ENCODE measurements around the gene CEP78. TPM values are rescaled to one million over a fixed set of nuclear protein-coding genes. Genes with fewer than 3 reads are reported as not detected.

CEP78 gene
- total RNA-seq, 1 experiment from 2014 or later = 10.1 TPM

GRCh38 chr9:78324682-78325081 is 88.8 kb downstream of the CEP78 start:
- H3K27ac Mint-ChIP-seq (ENCODE audit: unreplicated experiment) = no peak overlapping the region
- H3K4me3 ChIP-seq (ENCODE audit: low read depth, low read length) = no peak overlapping the region

GRCh38 chr9:78325343-78325742 is 89.5 kb downstream of the CEP78 start:
- Histone ChIP-seq H3K9me3 (no peaks in the 10 kb centered on the region), H3K36me3 (ENCODE audit: control insufficient read depth, insufficient read depth, low read length) (no peaks in the 10 kb centered on the region), H3K4me3 (ENCODE audit: low read depth, low read length) (no peak overlapping the region), H3K4me1 (no peaks in the 10 kb centered on the region), H3K27me3 (replicated peaks; ENCODE audit: control insufficient read depth, insufficient read depth, low read length) (no peaks in the 10 kb centered on the region)
- Mint-ChIP-seq H3K4me3 (ENCODE audit: unreplicated experiment) (no peak overlapping the region), H3K36me3 (ENCODE audit: insufficient read depth, unreplicated experiment) (peaks cover 44% of the 10 kb centered on the region), H3K27me3 (ENCODE audit: insufficient read depth, unreplicated experiment) (no peaks in the 10 kb centered on the region), H3K27ac (ENCODE audit: unreplicated experiment) (no peak overlapping the region), H3K4me1 (ENCODE audit: low read depth, unreplicated experiment) (no peaks in the 10 kb centered on the region), H3K9me3 (ENCODE audit: unreplicated experiment) (no peaks in the 10 kb centered on the region)
- TF ChIP-seq, protein P1, sequence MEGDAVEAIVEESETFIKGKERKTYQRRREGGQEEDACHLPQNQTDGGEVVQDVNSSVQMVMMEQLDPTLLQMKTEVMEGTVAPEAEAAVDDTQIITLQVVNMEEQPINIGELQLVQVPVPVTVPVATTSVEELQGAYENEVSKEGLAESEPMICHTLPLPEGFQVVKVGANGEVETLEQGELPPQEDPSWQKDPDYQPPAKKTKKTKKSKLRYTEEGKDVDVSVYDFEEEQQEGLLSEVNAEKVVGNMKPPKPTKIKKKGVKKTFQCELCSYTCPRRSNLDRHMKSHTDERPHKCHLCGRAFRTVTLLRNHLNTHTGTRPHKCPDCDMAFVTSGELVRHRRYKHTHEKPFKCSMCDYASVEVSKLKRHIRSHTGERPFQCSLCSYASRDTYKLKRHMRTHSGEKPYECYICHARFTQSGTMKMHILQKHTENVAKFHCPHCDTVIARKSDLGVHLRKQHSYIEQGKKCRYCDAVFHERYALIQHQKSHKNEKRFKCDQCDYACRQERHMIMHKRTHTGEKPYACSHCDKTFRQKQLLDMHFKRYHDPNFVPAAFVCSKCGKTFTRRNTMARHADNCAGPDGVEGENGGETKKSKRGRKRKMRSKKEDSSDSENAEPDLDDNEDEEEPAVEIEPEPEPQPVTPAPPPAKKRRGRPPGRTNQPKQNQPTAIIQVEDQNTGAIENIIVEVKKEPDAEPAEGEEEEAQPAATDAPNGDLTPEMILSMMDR (IDR thresholded peaks at IDR 0.05; ENCODE audit: insufficient read depth in 1 of 2, low read depth in 1 of 2, low read length in 1 of 2, severe bottlenecking in 1 of 2, unreplicated experiment in 1 of 2) = no peak
- POLR2A ChIA-PET = no interaction called here
- DNase-seq = no peak
- no TSS peak for BruUV-seq (replicated peaks)
- CTCF ChIA-PET = no interaction called here
- intact Hi-C loops (cut with micrococcal nuclease; ENCODE audit: unreplicated experiment) = no loop called here

More at GRCh38 chr9:78324682-78325081, 88.8 kb downstream of the CEP78 start:
- TF ChIP-seq, protein P1 (IDR thresholded peaks at IDR 0.05; ENCODE audit: insufficient read depth in 1 of 2, low read depth in 1 of 2, low read length in 1 of 2, severe bottlenecking in 1 of 2, unreplicated experiment in 1 of 2) = no peak
- no peak overlapping the region for H3K4me3 Mint-ChIP-seq (ENCODE audit: unreplicated experiment)
- Histone ChIP-seq H3K9me3 (no peaks in the 10 kb centered on the region), H3K36me3 (ENCODE audit: control insufficient read depth, insufficient read depth, low read length) (no peaks in the 10 kb centered on the region), H3K27me3 (replicated peaks; ENCODE audit: control insufficient read depth, insufficient read depth, low read length) (no peaks in the 10 kb centered on the region), H3K4me1 (no peaks in the 10 kb centered on the region)
- ChIA-PET CTCF (no interaction called here), POLR2A (no interaction called here)
- DNase-seq = no peak
- intact Hi-C loops (cut with micrococcal nuclease; ENCODE audit: unreplicated experiment) = no loop called here
- BruUV-seq (replicated peaks) = no TSS peak
- H3K27me3 Mint-ChIP-seq (ENCODE audit: insufficient read depth, unreplicated experiment) = no peaks in the 10 kb centered on the region
- no peaks in the 10 kb centered on the region for H3K9me3 Mint-ChIP-seq (ENCODE audit: unreplicated experiment)
- H3K36me3 Mint-ChIP-seq (ENCODE audit: insufficient read depth, unreplicated experiment) = peaks cover 46% of the 10 kb centered on the region
- no peaks in the 10 kb centered on the region for H3K4me1 Mint-ChIP-seq (ENCODE audit: low read depth, unreplicated experiment)

GRCh38 chr9:78325846-78326360 is 90.0 kb downstream of the CEP78 start:
- Mint-ChIP-seq H3K4me1 (ENCODE audit: low read depth, unreplicated experiment) (no peaks in the 10 kb centered on the region), H3K9me3 (ENCODE audit: unreplicated experiment) (no peaks in the 10 kb centered on the region), H3K36me3 (ENCODE audit: insufficient read depth, unreplicated experiment) (peaks cover 45% of the 10 kb centered on the region), H3K27me3 (ENCODE audit: insufficient read depth, unreplicated experiment) (no peaks in the 10 kb centered on the region), H3K4me3 (ENCODE audit: unreplicated experiment) (no peak overlapping the region), H3K27ac (ENCODE audit: unreplicated experiment) (no peak overlapping the region)
- Histone ChIP-seq H3K9me3 (no peaks in the 10 kb centered on the region), H3K27me3 (replicated peaks; ENCODE audit: control insufficient read depth, insufficient read depth, low read length) (no peaks in the 10 kb centered on the region), H3K36me3 (ENCODE audit: control insufficient read depth, insufficient read depth, low read length) (no peaks in the 10 kb centered on the region), H3K4me3 (ENCODE audit: low read depth, low read length) (no peak overlapping the region), H3K4me1 (no peaks in the 10 kb centered on the region)
- CTCF ChIA-PET = no interaction called here
- TF ChIP-seq, protein P1 (IDR thresholded peaks at IDR 0.05; ENCODE audit: insufficient read depth in 1 of 2, low read depth in 1 of 2, low read length in 1 of 2, severe bottlenecking in 1 of 2, unreplicated experiment in 1 of 2) = no peak
- DNase-seq = no peak
- no TSS peak for BruUV-seq (replicated peaks)
- POLR2A ChIA-PET = no interaction called here
- intact Hi-C loops (cut with micrococcal nuclease; ENCODE audit: unreplicated experiment) = no loop called here

Measured in Caco-2 (cell line).